Activated T-cell treated with anti-CD3 and anti-CD28 coated beads, Interleukin-2, amount 50 U/mL, for 72 hours (primary cell): ENCODE results near the gene DYNLL2. TPM values are rescaled to one million over a fixed set of nuclear protein-coding genes. Genes with fewer than 3 reads are reported as not detected.
"Not testable (repeated sequence)": the region's sequence is repeated elsewhere in the genome, so short reads cannot be mapped to it uniquely, and the experiment has no call there.

Experiments used
- ATAC-seq, 2 donors: fragments of 150-1000 bp; cut with Tn5 transposase; replicated peaks in 1 of 2; 2 replicates each; pipeline ENCODE4 v1.10.0; 2021; ENCODE audit warnings: moderate library complexity in 2 of 2, mild to moderate bottlenecking in 1 of 2
- DNase-seq, 2 donors: peaks; one replicate each; pipeline ENCODE4 v3.0.0; 2021 to 2022; ENCODE audit warnings: mixed read lengths in 1 of 2
- H3K27ac Mint-ChIP-seq: one replicate; pipeline ENCODE4 v1.8.0; 2022; ENCODE audit warnings: mild to moderate bottlenecking, moderate library complexity, mixed read lengths
- H3K27me3 Mint-ChIP-seq: one replicate; pipeline ENCODE4 v1.8.0; 2022; ENCODE audit warnings: low read depth, mixed read lengths
- H3K36me3 Mint-ChIP-seq, 2 donors: one replicate each; pipeline ENCODE4 v1.8.0; 2022; ENCODE audit warnings: mixed read lengths in 2 of 2, mild to moderate bottlenecking in 1 of 2; ENCODE audit not compliant: insufficient read depth in 2 of 2
- H3K4me1 Mint-ChIP-seq: one replicate; pipeline ENCODE4 v1.8.0; 2022; ENCODE audit warnings: low read depth, mixed read lengths
- H3K4me3 Mint-ChIP-seq, 2 donors: one replicate each; pipeline ENCODE4 v1.8.0; 2022; ENCODE audit warnings: mild to moderate bottlenecking in 2 of 2, mixed read lengths in 2 of 2, moderate library complexity in 2 of 2
- H3K9me3 Mint-ChIP-seq, 2 donors: one replicate each; pipeline ENCODE4 v1.8.0; 2022; ENCODE audit warnings: mixed read lengths in 2 of 2
- total RNA-seq, 2 donors: library from RNA; stranded (reverse); gene quantifications; one replicate each; pipeline ENCODE4 v1.2.3, GENCODE V29; 2022

The DYNLL2 gene
- total RNA-seq, 2 donors from 2014 or later, result 32.9 to 37.7 TPM

DNA sequence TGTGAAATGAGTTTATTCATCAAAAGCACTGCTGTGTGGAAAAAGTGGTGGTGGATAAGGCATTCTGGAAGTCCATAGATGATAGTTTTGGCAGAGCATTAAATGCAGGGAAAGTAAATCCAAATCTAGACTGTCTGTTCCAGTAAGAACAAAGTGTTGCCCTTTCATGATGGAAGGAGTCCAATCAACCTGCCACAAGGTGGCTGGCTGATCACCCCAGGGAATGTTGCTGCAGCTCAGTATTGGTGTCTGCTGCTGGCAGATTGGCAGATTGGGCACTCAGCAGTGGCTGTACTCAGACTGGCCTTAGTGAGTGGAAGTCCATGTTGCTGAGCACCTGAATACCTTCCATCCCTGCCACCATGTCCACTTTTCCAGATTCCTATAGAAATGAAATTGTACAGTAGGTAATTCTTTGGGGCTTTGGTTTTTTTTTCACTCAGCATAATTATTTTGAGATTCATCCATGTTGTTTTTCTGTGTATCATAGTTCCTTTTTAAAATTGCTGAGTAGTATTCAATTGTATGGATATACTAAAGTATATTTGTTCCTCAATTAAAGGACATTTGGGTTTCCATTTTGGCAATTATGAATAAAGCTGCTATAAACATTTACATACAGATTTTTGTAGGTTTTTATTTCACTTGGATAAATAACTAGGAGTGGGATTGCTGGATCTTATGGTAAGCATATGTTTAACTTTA is 14.3 kb downstream of the DYNLL2 start:
- Mint-ChIP-seq H3K9me3 (no peaks in the 10 kb centered on the region), H3K4me1 (peaks cover 4% of the 10 kb centered on the region), H3K27ac (no peak overlapping the region), H3K36me3 (no peaks in the 10 kb centered on the region), H3K27me3 (no peaks in the 10 kb centered on the region), H3K4me3 (no peak overlapping the region)
- DNase-seq (no peak), ATAC-seq (no peak)

DNA sequence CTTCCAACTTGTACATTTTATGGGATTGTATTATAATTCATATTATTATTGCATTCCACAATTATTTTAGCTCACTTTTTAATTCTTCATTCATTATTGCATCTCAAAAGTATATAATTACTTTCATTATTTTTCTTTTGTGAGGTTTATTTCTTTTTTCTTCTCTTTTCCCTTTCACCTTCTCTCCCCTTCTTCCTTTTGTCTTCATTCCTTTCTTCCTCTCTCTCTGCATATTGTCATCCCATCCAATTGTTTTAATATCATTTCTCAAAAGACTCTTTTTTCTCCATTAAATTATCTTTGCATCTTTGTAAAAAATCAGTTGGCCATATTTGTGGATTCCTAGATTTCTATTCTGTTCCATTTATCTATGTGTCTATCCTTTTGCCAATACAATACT is 17.3 kb downstream of the DYNLL2 start:
- Mint-ChIP-seq H3K9me3 (no peaks in the 10 kb centered on the region), H3K4me1 (peaks cover 4% of the 10 kb centered on the region), H3K27me3 (no peaks in the 10 kb centered on the region), H3K27ac (no peak overlapping the region), H3K36me3 (no peaks in the 10 kb centered on the region), H3K4me3 (no peak overlapping the region)
- DNase-seq (no peak), ATAC-seq (no peak)

DNA sequence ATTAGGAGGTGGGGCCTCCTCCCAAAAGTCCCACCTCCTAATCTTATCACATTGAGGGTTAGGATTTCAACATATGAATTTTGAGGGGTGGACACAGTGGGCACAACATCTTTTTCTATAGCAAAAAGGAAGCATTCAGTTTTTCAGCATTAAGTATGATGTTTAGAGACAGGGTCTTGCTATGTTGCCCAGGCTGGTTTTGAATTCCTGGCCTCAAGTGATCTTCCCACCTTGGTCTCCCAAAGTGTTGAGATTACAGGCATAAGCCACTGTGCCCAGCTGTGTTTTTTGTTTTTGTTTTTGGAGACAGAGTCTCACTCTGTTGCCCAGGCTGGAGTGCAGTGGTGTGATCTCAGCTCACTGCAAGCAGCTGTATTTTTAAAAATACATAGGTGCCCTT is 18.7 kb downstream of the DYNLL2 start:
- H3K27me3 Mint-ChIP-seq, H3K36me3 Mint-ChIP-seq, H3K27ac Mint-ChIP-seq, H3K4me3 Mint-ChIP-seq, ATAC-seq, DNase-seq, H3K4me1 Mint-ChIP-seq, H3K9me3 Mint-ChIP-seq: not testable (repeated sequence)

DNA sequence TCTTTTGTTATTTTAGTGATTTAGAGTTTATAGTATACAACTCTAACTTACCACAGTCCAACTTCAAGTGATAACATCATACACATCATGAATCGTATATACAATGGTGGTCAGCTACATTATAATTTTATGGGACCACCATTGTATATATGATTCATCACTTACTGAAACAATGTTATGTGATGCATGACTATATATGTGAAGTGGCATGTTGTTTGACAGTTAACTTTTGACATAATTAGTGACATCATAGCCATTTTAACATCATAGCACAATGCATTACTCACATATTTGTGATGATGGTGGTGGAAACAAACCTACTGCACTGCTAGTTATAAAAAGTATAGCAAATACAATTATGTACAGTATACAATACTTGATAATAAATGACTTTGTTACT is 21.9 kb downstream of the DYNLL2 start:
- no peak for ATAC-seq
- Mint-ChIP-seq H3K9me3 (no peaks in the 10 kb centered on the region), H3K36me3 (no peaks in the 10 kb centered on the region), H3K4me3 (no peak overlapping the region), H3K27me3 (no peaks in the 10 kb centered on the region), H3K4me1 (no peaks in the 10 kb centered on the region), H3K27ac (no peak overlapping the region)
- DNase-seq, result no peak

DNA sequence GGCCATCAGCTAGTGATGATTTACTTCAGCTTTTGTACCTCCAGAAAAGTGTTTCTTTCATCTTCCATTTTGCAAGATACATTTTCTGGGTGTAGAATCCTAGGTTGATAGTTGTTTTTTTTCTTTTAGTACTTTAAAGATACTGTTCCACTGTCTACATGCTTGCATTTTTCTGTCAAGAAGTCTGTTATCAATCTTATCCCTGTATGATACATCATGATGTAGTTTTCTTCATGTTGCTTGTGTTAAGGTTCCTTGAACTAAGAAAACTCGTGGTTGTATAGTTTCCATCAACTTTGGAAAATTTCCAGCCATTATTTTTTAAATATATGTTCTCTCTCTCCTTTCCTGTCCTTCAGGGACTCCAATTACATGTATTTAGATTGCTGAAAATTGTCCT is 24.1 kb downstream of the DYNLL2 start:
- no peaks in the 10 kb centered on the region for H3K4me1 Mint-ChIP-seq
- H3K36me3 Mint-ChIP-seq, result no peaks in the 10 kb centered on the region
- ATAC-seq (no peak), DNase-seq (no peak)
- H3K9me3 Mint-ChIP-seq, result no peaks in the 10 kb centered on the region
- no peak overlapping the region for H3K4me3 Mint-ChIP-seq
- no peak overlapping the region for H3K27ac Mint-ChIP-seq
- peaks cover 7% of the 10 kb centered on the region for H3K27me3 Mint-ChIP-seq

DNA sequence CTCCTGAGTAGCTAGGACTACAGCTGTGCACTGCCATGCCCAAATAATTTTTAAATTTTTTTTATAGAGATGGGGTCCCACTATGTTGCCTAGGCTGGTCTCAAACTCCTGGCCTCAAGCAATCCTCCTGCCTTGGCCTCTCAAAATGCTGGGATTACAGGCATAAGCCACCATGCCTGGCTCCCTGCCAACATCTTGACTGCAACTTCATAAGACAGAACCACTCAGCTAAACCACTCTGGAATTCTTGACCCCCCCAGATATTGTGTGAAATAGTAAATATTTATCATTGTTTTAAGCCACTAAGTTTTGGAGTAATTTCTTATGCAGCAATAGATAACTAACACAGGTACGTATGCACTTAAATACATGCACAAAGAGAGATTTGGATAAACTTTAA is 26.0 kb downstream of the DYNLL2 start:
- no peak overlapping the region for H3K27ac Mint-ChIP-seq
- no peaks in the 10 kb centered on the region for H3K4me1 Mint-ChIP-seq
- DNase-seq (no peak), ATAC-seq (no peak)
- H3K27me3 Mint-ChIP-seq, result peaks cover 7% of the 10 kb centered on the region
- H3K4me3 Mint-ChIP-seq, result no peak overlapping the region
- no peaks in the 10 kb centered on the region for H3K9me3 Mint-ChIP-seq
- H3K36me3 Mint-ChIP-seq, result no peaks in the 10 kb centered on the region

DNA sequence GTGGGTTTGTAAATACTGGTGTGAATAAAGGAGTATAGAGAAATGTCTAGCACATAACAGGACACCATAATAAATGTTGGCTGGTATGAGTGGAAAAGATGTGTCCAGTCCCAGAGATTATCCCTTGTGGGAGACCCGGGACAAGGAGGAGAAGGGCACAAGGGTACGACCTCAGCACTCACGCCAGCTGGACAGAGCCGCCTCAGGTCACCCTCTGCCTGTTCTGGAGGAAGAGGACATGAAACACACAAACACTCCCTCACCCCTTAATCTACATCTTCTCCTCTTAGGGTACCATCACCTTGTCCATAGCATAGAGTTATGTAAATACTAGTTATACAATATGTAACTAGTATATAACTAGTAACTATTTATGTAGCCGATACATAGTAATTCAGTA is 26.8 kb downstream of the DYNLL2 start:
- Mint-ChIP-seq H3K9me3 (no peaks in the 10 kb centered on the region), H3K27me3 (peaks cover 7% of the 10 kb centered on the region), H3K4me3 (no peak overlapping the region), H3K36me3 (no peaks in the 10 kb centered on the region), H3K27ac (no peak overlapping the region), H3K4me1 (no peaks in the 10 kb centered on the region)
- DNase-seq (no peak), ATAC-seq (no peak)

DNA sequence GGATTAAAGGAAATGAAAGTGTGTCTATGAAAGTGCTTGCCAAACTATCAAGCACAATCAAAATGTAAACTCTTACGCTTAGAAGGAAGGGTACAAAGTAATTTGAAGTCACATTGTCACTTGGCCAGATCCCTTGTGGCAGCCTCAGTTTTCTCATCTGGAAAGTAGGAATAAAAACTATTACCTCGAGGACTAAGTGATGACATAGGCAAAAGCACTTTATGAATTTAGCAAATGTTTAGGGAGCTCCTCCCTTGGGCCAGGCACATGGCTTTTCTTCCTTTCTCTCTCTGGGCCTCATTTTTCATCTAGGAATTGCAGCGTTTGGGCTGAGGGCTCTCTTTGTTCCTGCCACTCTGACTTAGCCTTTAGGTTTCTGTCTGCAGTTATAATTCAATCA is 28.5 kb downstream of the DYNLL2 start:
- ATAC-seq (no peak), DNase-seq (no peak)
- Mint-ChIP-seq H3K4me3 (no peak overlapping the region), H3K27ac (no peak overlapping the region), H3K27me3 (peaks cover 7% of the 10 kb centered on the region), H3K9me3 (no peaks in the 10 kb centered on the region), H3K4me1 (no peaks in the 10 kb centered on the region), H3K36me3 (no peaks in the 10 kb centered on the region)

DNA sequence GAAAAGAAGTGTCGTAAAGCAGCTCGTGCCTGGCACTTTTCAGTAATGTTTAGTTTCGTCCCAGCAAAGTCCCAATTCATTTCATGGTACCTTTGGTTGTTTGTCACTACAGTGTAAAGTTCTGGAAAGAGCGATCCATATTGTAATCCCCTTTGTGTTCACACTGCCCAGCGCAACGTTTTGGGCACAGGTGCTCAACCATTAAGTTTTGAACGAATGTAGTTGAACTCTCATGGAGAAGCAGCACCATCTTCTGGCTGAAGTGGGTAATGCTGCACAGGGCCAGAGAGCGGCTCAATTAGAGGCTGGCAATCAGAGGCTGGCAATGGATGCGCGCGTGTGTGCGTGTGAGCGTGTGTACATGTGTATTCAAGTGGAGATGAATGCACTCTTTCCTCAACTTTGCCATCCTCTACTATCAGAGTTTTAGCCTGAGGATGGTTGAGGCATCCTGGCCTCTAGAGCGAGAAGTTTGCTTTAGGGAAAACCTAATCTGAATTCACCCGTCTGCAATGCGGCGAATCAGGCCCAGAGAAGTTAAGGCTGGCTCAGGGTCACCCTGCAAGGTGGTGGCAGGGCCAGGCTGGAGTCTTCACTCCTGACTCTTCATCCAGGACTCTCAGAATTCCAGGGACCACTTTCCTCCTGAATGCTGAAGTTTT is 29.9 kb downstream of the DYNLL2 start:
- peak; percentile 79 to 92 for ATAC-seq
- Mint-ChIP-seq H3K27ac (no peak overlapping the region), H3K27me3 (peaks cover 7% of the 10 kb centered on the region), H3K4me1 (no peaks in the 10 kb centered on the region), H3K36me3 (no peaks in the 10 kb centered on the region), H3K4me3 (no peak overlapping the region), H3K9me3 (no peaks in the 10 kb centered on the region)
- DNase-seq, result peak; percentile 82 to 86

DNA sequence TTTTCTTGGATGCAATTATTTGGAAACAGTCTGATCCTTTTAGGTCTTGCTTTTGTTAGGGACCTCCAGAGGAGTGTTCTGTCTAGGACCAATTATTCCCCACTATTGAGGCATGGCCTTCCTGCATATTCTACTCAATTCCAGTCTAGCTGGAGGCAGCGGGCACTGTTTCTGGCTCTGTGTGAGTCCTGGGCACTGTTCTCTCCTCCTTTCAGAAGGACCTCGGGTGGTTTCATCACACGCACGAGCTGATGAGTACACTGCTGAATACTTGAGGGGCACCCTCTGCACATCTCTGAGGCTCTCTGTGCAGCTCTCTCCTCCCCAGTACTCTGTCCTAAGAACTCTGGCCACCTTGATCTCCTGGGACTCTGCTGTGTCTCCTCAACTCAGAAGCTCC is 30.7 kb downstream of the DYNLL2 start:
- Mint-ChIP-seq H3K27ac (no peak overlapping the region), H3K4me1 (no peaks in the 10 kb centered on the region), H3K9me3 (no peaks in the 10 kb centered on the region), H3K27me3 (peaks cover 10% of the 10 kb centered on the region), H3K4me3 (no peak overlapping the region), H3K36me3 (no peaks in the 10 kb centered on the region)
- ATAC-seq (no peak), DNase-seq (no peak)

DNA sequence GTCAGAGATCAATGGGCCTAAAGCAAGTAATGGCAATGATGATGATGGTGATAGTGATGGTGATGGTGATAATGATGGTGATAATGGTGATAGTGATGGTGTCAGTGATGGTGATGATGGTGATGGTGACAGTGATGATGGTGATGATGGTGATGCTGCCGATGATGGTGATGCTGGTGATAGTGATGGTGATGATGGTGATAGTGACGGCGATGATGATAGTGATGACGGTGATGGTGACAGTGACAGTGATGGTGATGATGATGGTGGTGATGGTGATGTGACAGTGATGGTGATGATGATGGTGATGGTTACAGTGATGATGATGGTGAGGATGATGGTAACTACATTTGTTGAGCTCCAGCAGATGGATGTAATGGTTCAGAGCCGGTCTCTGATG is 34.2 kb downstream of the DYNLL2 start:
- no peak overlapping the region for H3K27ac Mint-ChIP-seq
- no peak overlapping the region for H3K4me3 Mint-ChIP-seq
- H3K9me3 Mint-ChIP-seq, result no peaks in the 10 kb centered on the region
- DNase-seq, result no peak
- peaks cover 16% of the 10 kb centered on the region for H3K27me3 Mint-ChIP-seq
- peaks cover 5% of the 10 kb centered on the region for H3K4me1 Mint-ChIP-seq
- H3K36me3 Mint-ChIP-seq, result no peaks in the 10 kb centered on the region
- ATAC-seq, result no peak

DNA sequence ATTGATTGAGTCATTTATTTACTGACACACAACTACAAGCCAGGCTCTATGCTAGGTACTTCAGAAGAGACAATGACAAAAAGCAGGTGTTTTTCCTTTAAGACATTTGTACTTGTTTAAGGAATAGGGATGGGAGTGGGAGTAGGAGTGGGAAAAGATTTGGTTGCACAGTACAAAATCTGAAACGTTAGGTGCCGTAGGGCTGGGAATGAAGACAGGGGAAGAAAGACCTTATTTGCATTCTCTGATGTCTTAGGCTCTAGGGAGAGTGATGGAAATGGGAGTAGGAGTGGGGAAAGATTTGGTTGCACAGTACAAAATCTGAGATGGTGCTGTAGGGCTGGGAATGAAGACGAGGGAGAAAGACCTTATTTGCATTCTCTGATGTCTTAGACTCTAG is 36.3 kb downstream of the DYNLL2 start:
- Mint-ChIP-seq H3K4me3 (no peak overlapping the region), H3K27me3 (peaks cover 16% of the 10 kb centered on the region), H3K36me3 (no peaks in the 10 kb centered on the region), H3K27ac (no peak overlapping the region), H3K9me3 (no peaks in the 10 kb centered on the region), H3K4me1 (peaks cover 5% of the 10 kb centered on the region)
- ATAC-seq, result no peak
- no peak for DNase-seq

DNA sequence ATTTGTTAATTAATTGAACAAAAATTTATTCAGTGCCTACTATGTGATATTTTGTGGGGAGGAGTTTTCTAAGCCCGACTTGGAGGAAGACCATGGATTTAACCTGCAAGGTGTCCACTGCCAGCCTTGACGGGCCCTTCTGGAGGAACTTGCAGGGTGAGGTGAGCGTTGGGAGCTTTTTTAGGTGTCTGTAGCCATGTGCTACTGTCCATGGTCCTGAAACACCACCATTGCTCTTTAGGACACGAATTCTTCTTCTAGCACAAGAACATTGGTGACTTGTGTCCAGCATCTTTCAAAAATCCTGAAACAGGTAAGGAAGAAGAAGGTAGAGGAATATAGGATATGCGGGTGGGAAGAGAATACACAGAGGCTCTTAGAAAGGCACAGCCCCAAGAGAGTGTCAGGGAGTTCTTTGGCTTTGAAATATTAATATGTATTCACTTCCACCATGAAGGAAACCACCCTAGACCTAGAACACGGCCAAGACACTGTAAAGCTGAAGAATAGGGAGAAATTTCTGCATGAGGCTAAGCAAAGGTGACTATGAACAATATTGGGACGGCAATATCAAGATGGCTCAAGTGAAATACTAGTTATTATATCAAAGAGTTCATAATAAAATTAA is 37.1 kb downstream of the DYNLL2 start:
- DNase-seq (peak; percentile 34 to 36), ATAC-seq (no peak)
- Mint-ChIP-seq H3K9me3 (no peaks in the 10 kb centered on the region), H3K4me1 (peaks cover 5% of the 10 kb centered on the region), H3K27ac (no peak overlapping the region), H3K36me3 (no peaks in the 10 kb centered on the region), H3K27me3 (peaks cover 16% of the 10 kb centered on the region), H3K4me3 (no peak overlapping the region)
